Neutrophil (primary cell): Measurements from ENCODE around the gene GATA3.

Source experiments
- H3K27ac ChIP-seq: fragments of 200-600 bp; sonication (generic); 2 replicates; pipeline ENCODE4 v1.5.1; 2016; ENCODE audit warnings: mild to moderate bottlenecking, moderate library complexity
- H3K27me3 ChIP-seq: fragments of 200-600 bp; sonication (generic); 2 replicates; pipeline ENCODE4 v1.6.0; 2016; ENCODE audit warnings: mild to moderate bottlenecking
- H3K36me3 ChIP-seq: fragments of 200-600 bp; sonication (generic); 2 replicates; pipeline ENCODE4 v1.5.1; 2017
- H3K4me1 ChIP-seq, 2 experiments: fragments of 200-600 bp in 1 of 2; sonication (generic) in 1 of 2; 1 replicate in 1 of 2; 2 replicates in 1 of 2; pipeline versions ENCODE4 v1.5.1 to v1.6.1; 2013 to 2016; ENCODE audit warnings: low read depth in 1 of 2, low read length in 1 of 2, mild to moderate bottlenecking in 1 of 2, moderate library complexity in 1 of 2; ENCODE audit not compliant: control insufficient read depth in 1 of 2, insufficient read depth in 1 of 2
- H3K4me3 ChIP-seq, 2 experiments: fragments of 200-600 bp in 1 of 2; sonication (generic) in 1 of 2; 1 replicate in 1 of 2; 2 replicates in 1 of 2; pipeline ENCODE4 v1.5.1; 2013 to 2016; ENCODE audit warnings: low read depth in 1 of 2, low read length in 1 of 2, mild to moderate bottlenecking in 1 of 2, moderate library complexity in 1 of 2
- H3K9me3 ChIP-seq: fragments of 200-600 bp; sonication (generic); 2 replicates; pipeline ENCODE4 v1.5.1; 2016
- CTCF ChIP-seq: fragments of 200-600 bp; sonication (generic); IDR thresholded peaks from 2 replicates; pipeline ENCODE4 v1.5.1; 2016; ENCODE audit warnings: antibody characterized with exemption

Gene GATA3

GRCh38 chr10:8041284-8041991 lies 13.1 kb upstream of the GATA3 start:
- no peaks in the 10 kb centered on the region for H3K9me3 ChIP-seq
- H3K4me3 ChIP-seq = no peak overlapping the region
- no peak overlapping the region for H3K27ac ChIP-seq
- H3K27me3 ChIP-seq = peaks cover 100% of the 10 kb centered on the region
- TF ChIP-seq CTCF = no peak
- no peaks in the 10 kb centered on the region for H3K36me3 ChIP-seq
- peaks cover 8 to 16% of the 10 kb centered on the region in 2 experiments for H3K4me1 ChIP-seq

DNA sequence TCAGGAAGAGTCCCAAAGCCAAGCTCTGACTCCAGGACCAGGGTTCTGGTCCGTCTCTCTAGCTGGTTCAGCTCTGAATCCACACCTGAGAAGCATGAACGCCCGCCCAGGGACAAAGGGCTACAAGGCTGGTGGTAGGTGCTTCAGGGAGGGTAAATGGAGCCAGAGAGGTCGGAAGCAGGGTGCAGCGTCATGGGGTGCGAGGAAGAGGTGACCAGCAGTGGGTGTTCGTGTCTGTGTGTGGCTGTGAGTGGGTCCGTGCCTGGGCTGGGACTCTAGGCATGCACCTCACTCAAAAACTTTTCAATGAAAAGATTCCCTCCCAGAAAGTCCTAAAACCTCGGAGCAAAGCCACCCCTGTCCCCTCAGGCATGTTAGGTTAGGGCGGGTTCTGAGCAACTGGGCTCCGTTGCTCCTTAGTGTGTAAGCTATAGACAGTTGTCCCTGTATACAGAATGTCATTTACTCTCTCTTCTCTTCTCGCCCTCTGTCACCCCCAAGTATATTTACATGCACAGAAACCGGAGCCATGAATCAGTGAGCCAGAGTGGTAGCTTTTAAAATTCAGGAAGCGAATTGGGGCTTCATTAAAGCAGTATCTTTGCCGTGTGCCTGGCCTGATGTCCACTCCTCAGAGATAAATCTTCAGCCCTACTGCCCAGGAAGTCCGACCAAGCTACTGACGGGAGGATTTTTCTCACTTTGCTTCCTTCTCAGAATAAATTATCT lies 12.3 kb upstream of the GATA3 start:
- Histone ChIP-seq H3K4me3 (no peak overlapping the region), H3K27ac (no peak overlapping the region), H3K36me3 (no peaks in the 10 kb centered on the region), H3K9me3 (no peaks in the 10 kb centered on the region), H3K4me1 (peaks cover 8 to 16% of the 10 kb centered on the region in 2 experiments), H3K27me3 (peaks cover 100% of the 10 kb centered on the region)
- TF ChIP-seq CTCF = no peak

DNA sequence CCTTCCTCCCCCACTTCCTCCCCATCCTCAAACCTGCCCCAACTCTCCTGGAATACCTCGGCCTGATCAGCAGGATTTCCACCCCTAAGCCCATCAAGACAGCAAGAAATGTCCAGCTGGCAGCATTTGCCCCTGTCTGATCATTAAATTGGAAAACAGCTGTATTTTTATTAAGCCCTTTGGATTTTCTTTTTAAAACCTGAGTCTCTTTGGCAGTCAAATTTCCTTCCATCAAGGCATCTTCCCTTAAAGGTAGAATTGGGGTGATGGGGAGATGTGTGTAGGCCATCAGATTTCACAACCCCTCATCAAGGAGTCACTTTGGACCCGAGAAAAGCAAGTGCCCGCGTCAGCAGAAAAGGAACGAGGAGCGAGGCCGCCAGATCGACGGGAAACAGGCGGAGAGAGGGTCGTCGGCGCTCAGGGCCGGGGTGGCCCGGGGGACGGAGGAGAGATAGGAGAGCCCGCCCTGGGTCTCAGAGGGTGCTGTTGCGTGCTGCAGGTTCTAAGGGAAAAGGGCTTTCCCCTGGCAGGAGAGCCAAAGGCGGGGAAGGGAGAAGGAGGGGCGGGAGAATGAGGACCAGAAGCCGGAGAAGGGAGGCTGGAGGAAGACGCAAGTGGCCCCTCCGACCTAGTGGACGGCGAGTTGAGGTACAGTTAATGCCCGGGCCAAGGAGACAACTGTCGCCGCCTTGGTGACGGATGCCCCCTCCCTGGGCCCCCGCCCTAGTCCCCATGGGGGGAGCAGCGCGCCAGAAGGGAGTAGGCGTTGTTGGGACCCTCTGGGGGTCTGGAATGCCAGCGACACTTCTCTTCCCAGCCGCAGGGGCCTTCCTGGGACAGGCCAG lies 11.5 kb upstream of the GATA3 start:
- Histone ChIP-seq H3K27me3 (peaks cover 100% of the 10 kb centered on the region), H3K9me3 (no peaks in the 10 kb centered on the region), H3K36me3 (no peaks in the 10 kb centered on the region), H3K4me1 (peaks cover 8 to 16% of the 10 kb centered on the region in 2 experiments), H3K4me3 (no peak overlapping the region), H3K27ac (no peak overlapping the region)
- no peak for TF ChIP-seq CTCF

GRCh38 chr10:8043569-8044306 lies 10.8 kb upstream of the GATA3 start:
- no peaks in the 10 kb centered on the region for H3K36me3 ChIP-seq
- H3K27ac ChIP-seq = no peak overlapping the region
- no peak for TF ChIP-seq CTCF
- peaks cover 8 to 16% of the 10 kb centered on the region in 2 experiments for H3K4me1 ChIP-seq
- peaks cover 100% of the 10 kb centered on the region for H3K27me3 ChIP-seq
- H3K9me3 ChIP-seq = no peaks in the 10 kb centered on the region
- no peak overlapping the region for H3K4me3 ChIP-seq

DNA sequence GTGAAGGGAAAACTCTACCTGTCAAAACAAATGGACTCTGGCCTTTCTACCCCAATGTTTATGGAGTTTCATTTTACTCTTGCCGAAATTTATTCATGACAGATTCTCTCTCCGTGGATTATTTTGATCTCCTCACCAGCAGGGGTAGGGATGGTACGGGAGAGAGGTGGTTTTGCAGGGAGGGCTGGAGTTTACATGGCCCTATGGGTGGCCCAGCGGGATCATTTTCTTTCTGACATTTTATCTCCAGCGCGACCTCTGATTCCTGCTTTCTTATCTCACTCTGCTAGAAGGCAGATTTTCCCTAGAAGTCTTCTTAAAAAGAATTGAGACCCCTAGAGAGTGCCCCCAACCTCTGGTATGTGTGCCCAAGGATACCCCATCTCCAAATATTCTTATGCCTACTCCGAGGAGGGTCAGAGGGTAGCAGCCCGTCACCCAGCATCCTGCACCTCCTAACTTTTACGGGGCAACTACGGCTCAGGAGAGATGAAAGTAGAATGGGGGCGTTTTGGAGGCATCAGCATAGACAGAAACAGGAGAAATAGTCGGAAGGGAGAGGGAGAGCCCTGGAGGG lies 10.1 kb upstream of the GATA3 start:
- no peak overlapping the region for H3K27ac ChIP-seq
- no peak overlapping the region for H3K4me3 ChIP-seq
- no peak for TF ChIP-seq CTCF
- no peaks in the 10 kb centered on the region for H3K9me3 ChIP-seq
- H3K36me3 ChIP-seq = no peaks in the 10 kb centered on the region
- H3K27me3 ChIP-seq = peaks cover 100% of the 10 kb centered on the region
- H3K4me1 ChIP-seq = peaks cover 8 to 16% of the 10 kb centered on the region in 2 experiments
